Measurements from ENCODE around the gene DLGAP1.
"Not testable (repeated sequence)": the region's sequence is repeated elsewhere in the genome, so short reads cannot be mapped to it uniquely, and the experiment has no call there.

Gene DLGAP1

GRCh38 chr18:4384932-4385331 lies 70.2 kb downstream of the DLGAP1 start:
- DNase-seq: no peak

- no peak for DNase-seq
These were observed 80.5 kb downstream of the DLGAP1 start for GRCh38 chr18:4374564-4374963.

GRCh38 chr18:4369705-4370104 lies 85.4 kb downstream of the DLGAP1 start:
- DNase-seq: no peak

- DNase-seq: no peak
These were observed 94.8 kb downstream of the DLGAP1 start for GRCh38 chr18:4360221-4360715.

GRCh38 chr18:4358618-4359017 lies 96.5 kb downstream of the DLGAP1 start:
- DNase-seq: no peak

- DNase-seq: no peak
These were observed 97.5 kb downstream of the DLGAP1 start for GRCh38 chr18:4357579-4357978.

GRCh38 chr18:4356929-4357328 lies 98.2 kb downstream of the DLGAP1 start:
- no peak for DNase-seq

GRCh38 chr18:4353853-4354418 lies 101.2 kb downstream of the DLGAP1 start:
- DNase-seq: no peak

- no peak for DNase-seq
These were observed 102.2 kb downstream of the DLGAP1 start for GRCh38 chr18:4352746-4353551.

GRCh38 chr18:4351005-4351404 lies 104.1 kb downstream of the DLGAP1 start:
- DNase-seq: no peak

GRCh38 chr18:4335386-4335785 lies 119.7 kb downstream of the DLGAP1 start:
- DNase-seq: no peak

- DNase-seq: no peak
These were observed 122.1 kb downstream of the DLGAP1 start for GRCh38 chr18:4333043-4333442.

GRCh38 chr18:4319738-4320677 lies 135.1 kb downstream of the DLGAP1 start:
- no peak for DNase-seq

- DNase-seq: no peak
These were observed 136.8 kb downstream of the DLGAP1 start for GRCh38 chr18:4318311-4318710.

GRCh38 chr18:4311945-4312344 lies 143.2 kb downstream of the DLGAP1 start:
- DNase-seq: not testable (repeated sequence)

GRCh38 chr18:4311136-4311535 lies 144.0 kb downstream of the DLGAP1 start:
- DNase-seq: no peak

- DNase-seq: no peak
These were observed 145.9 kb downstream of the DLGAP1 start for GRCh38 chr18:4309227-4309626.

- no peak for DNase-seq
These were observed 146.5 kb downstream of the DLGAP1 start for GRCh38 chr18:4308576-4308975.

- DNase-seq: no peak
These were observed 155.7 kb downstream of the DLGAP1 start for GRCh38 chr18:4299395-4299794.

GRCh38 chr18:4293337-4293736 lies 161.8 kb downstream of the DLGAP1 start:
- DNase-seq: no peak

- no peak for DNase-seq
These were observed 162.4 kb downstream of the DLGAP1 start for GRCh38 chr18:4292696-4293095.

- DNase-seq: not testable (repeated sequence)
These were observed 167.8 kb downstream of the DLGAP1 start for GRCh38 chr18:4287340-4287739.

- no peak for DNase-seq
These were observed 168.9 kb downstream of the DLGAP1 start for GRCh38 chr18:4286256-4286655.

Measured in CD4-positive, alpha-beta T cell treated with Interleukin-21 for 1 hour (primary cell).